Endothelial cell (in vitro differentiated cells): Measurements from ENCODE around the gene LYPD6. TPM values are rescaled to one million over a fixed set of nuclear protein-coding genes. Genes with fewer than 3 reads are reported as not detected.

ENCODE experiments used
- DNase-seq: peaks from one replicate; pipeline ENCODE4 v3.0.0; 2021; ENCODE audit warnings: low spot score
- H3K27ac Mint-ChIP-seq: one replicate; pipeline ENCODE4 v1.8.0; 2021; ENCODE audit warnings: mixed read lengths, inconsistent platforms; ENCODE audit not compliant: unreplicated experiment
- H3K27me3 Mint-ChIP-seq: one replicate; pipeline ENCODE4 v1.8.0; 2021; ENCODE audit warnings: mild to moderate bottlenecking, moderate library complexity, mixed read lengths, inconsistent platforms; ENCODE audit not compliant: unreplicated experiment
- H3K36me3 Mint-ChIP-seq: one replicate; pipeline ENCODE4 v1.8.0; 2021; ENCODE audit warnings: mild to moderate bottlenecking, low read depth, mixed read lengths, inconsistent platforms; ENCODE audit not compliant: unreplicated experiment
- H3K4me1 Mint-ChIP-seq: one replicate; pipeline ENCODE4 v1.8.0; 2021; ENCODE audit warnings: mild to moderate bottlenecking, mixed read lengths, inconsistent platforms; ENCODE audit not compliant: unreplicated experiment
- H3K4me3 Mint-ChIP-seq: one replicate; pipeline ENCODE4 v1.8.0; 2021; ENCODE audit warnings: mild to moderate bottlenecking, mixed read lengths, inconsistent platforms; ENCODE audit not compliant: unreplicated experiment
- H3K9me3 Mint-ChIP-seq: one replicate; pipeline ENCODE4 v1.8.0; 2021; ENCODE audit warnings: mixed read lengths, inconsistent platforms; ENCODE audit not compliant: unreplicated experiment
- total RNA-seq: library from RNA; stranded (reverse); fragmentation: NEBNext Ultra II Directional; extraction: Animal tissue kit (Norgen Biotek cat#: 25700); gene quantifications from one replicate; pipeline ENCODE4 v1.2.1, GENCODE V29; 2021; ENCODE audit not compliant: unreplicated experiment
- TF ChIP-seq, protein P1 (sequence below): fragments of 200-600 bp; sonication (generic); IDR thresholded peaks from one replicate; pipeline ENCODE4 v1.5.0; 2021; ENCODE audit warnings: antibody characterized with exemption; ENCODE audit not compliant: unreplicated experiment

LYPD6 gene
- total RNA-seq, 1 donor from 2014 or later, result 3.5 TPM

- TF ChIP-seq, protein P1, sequence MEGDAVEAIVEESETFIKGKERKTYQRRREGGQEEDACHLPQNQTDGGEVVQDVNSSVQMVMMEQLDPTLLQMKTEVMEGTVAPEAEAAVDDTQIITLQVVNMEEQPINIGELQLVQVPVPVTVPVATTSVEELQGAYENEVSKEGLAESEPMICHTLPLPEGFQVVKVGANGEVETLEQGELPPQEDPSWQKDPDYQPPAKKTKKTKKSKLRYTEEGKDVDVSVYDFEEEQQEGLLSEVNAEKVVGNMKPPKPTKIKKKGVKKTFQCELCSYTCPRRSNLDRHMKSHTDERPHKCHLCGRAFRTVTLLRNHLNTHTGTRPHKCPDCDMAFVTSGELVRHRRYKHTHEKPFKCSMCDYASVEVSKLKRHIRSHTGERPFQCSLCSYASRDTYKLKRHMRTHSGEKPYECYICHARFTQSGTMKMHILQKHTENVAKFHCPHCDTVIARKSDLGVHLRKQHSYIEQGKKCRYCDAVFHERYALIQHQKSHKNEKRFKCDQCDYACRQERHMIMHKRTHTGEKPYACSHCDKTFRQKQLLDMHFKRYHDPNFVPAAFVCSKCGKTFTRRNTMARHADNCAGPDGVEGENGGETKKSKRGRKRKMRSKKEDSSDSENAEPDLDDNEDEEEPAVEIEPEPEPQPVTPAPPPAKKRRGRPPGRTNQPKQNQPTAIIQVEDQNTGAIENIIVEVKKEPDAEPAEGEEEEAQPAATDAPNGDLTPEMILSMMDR, result no peak
- no peak overlapping the region for H3K4me3 Mint-ChIP-seq
- peaks cover 4% of the 10 kb centered on the region for H3K4me1 Mint-ChIP-seq
- H3K36me3 Mint-ChIP-seq, result no peaks in the 10 kb centered on the region
- no peak for DNase-seq
- H3K9me3 Mint-ChIP-seq, result no peaks in the 10 kb centered on the region
- no peaks in the 10 kb centered on the region for H3K27me3 Mint-ChIP-seq
- no peak overlapping the region for H3K27ac Mint-ChIP-seq
Observed at GRCh38 chr2:149465873-149466272, 135.5 kb downstream of the LYPD6 start.

- no peak for DNase-seq
- Mint-ChIP-seq H3K4me3 (no peak overlapping the region), H3K36me3 (no peaks in the 10 kb centered on the region), H3K27ac (no peak overlapping the region), H3K9me3 (no peaks in the 10 kb centered on the region), H3K27me3 (no peaks in the 10 kb centered on the region), H3K4me1 (peaks cover 4% of the 10 kb centered on the region)
- TF ChIP-seq, protein P1, result no peak
Observed at GRCh38 chr2:149466635-149467034, 136.2 kb downstream of the LYPD6 start.

GRCh38 chr2:149467436-149467835, 137.0 kb downstream of the LYPD6 start:
- Mint-ChIP-seq H3K9me3 (no peaks in the 10 kb centered on the region), H3K36me3 (no peaks in the 10 kb centered on the region), H3K27me3 (no peaks in the 10 kb centered on the region), H3K27ac (no peak overlapping the region), H3K4me3 (no peak overlapping the region), H3K4me1 (peaks cover 4% of the 10 kb centered on the region)
- no peak for DNase-seq
- TF ChIP-seq, protein P1, result no peak

DNA sequence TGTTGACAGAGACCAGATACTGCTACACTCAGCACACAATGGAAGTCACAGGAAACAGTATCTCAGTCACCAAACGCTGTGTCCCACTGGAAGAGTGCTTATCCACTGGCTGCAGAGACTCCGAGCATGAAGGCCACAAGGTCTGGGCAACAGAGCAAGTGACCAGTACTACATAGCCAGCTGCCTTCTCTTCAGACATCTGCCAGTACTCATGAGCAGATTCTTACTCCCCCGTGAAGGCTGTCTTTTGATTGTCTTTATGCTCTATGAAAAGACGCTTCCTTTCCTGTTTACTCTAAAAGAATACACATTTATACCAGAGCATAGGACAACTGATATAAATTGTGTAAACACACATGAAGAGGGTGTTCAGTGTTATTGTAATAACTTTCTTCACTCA, 138.2 kb downstream of the LYPD6 start:
- TF ChIP-seq, protein P1, result no peak
- no peaks in the 10 kb centered on the region for H3K9me3 Mint-ChIP-seq
- H3K27me3 Mint-ChIP-seq, result no peaks in the 10 kb centered on the region
- no peaks in the 10 kb centered on the region for H3K36me3 Mint-ChIP-seq
- H3K4me1 Mint-ChIP-seq, result peaks cover 4% of the 10 kb centered on the region
- no peak for DNase-seq
- H3K4me3 Mint-ChIP-seq, result no peak overlapping the region
- H3K27ac Mint-ChIP-seq, result no peak overlapping the region

DNA sequence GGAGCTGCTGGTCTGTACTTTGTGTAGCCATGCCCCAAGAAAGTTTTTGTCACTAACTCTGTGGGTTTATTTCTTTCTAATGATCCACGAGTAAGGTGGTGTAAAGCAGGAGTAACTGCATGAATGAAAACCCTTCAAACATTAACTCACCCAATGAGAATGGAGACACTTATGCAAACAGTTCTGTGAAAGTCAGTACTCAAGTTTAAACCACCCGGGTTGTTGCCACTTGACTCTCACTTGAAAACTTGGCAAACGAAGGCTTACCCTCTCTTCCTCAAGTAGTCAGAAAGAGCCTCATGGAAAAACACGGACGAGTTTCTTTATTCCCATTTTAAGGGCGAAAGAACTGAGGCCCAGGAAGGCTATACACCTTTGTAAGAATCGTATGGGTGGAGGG, 139.7 kb downstream of the LYPD6 start:
- H3K4me1 Mint-ChIP-seq, result peaks cover 4% of the 10 kb centered on the region
- H3K36me3 Mint-ChIP-seq, result no peaks in the 10 kb centered on the region
- H3K4me3 Mint-ChIP-seq, result no peak overlapping the region
- TF ChIP-seq, protein P1, result no peak
- no peaks in the 10 kb centered on the region for H3K27me3 Mint-ChIP-seq
- no peaks in the 10 kb centered on the region for H3K9me3 Mint-ChIP-seq
- H3K27ac Mint-ChIP-seq, result no peak overlapping the region
- no peak for DNase-seq
